Pancreas (tissue), 10 donors: ENCODE data around the gene NPHP4. TPM values are rescaled to one million over a fixed set of nuclear protein-coding genes. Genes with fewer than 3 reads are reported as not detected.

Experiments used
- ATAC-seq, 4 donors: fragments of 200-7000 bp; cut with Tn5 transposase; one replicate each; pipeline versions ENCODE4 v1.8.0 to v1.9.1; 2020; ENCODE audit warnings: mild to moderate bottlenecking in 4 of 4, moderate library complexity in 4 of 4
- DNase-seq, 6 donors: peaks; one replicate each; pipeline ENCODE4 v3.0.0-alpha.2; 2020
- FAIRE-seq: peaks from 2 replicates; lab custom pipeline; 2012; peaks lifted over from hg19 to GRCh38; lab: Jason Lieb, UNC
- H3K27ac ChIP-seq, 4 donors: fragments of 200-600 bp; sonication (generic); 1 replicate in 3 of 4; 2 replicates in 1 of 4; pipeline versions ENCODE4 v1.5.0 to v1.8.0; 2020
- H3K27me3 ChIP-seq, 4 donors: fragments of 200-600 bp; one replicate each; pipeline ENCODE4 v1.8.0; 2021
- H3K36me3 ChIP-seq, 3 donors: fragments of 200-600 bp; sonication (generic) in 1 of 3; one replicate each; pipeline versions ENCODE4 v1.5.0 to v1.8.0; 2020 to 2021
- H3K4me1 ChIP-seq, 3 donors: fragments of 200-600 bp; one replicate each; pipeline ENCODE4 v1.8.0; 2021
- H3K4me3 ChIP-seq, 4 donors: fragments of 200-600 bp; sonication (generic) in 2 of 4; one replicate each; pipeline versions ENCODE4 v1.5.0 to v1.8.0; 2020 to 2021
- H3K9me3 ChIP-seq, 4 donors: fragments of 200-600 bp; one replicate each; pipeline ENCODE4 v1.8.0; 2021
- WGBS, 2 donors: extraction: QIAGEN DNeasy Blood & Tissue Kit; methylation state at CpG; one replicate each; pipeline ENCODE4 v1.1.7; 2013; 5-methylcytosine and 5-hydroxymethylcytosine counted together
- intact Hi-C, 3 donors: fragments of 100-400 bp; cut with DNase I; formaldehyde crosslinking; loops; one replicate each; pipeline versions ENCODE4 v1.11.1 to v1.14.2; 2022
- polyA plus RNA-seq, 2 donors: library from polyadenylated mRNA; stranded (reverse); fragments of 200-250 nt; gene quantifications; one replicate each; pipeline ENCODE4 v1.2.3, GENCODE V29; 2013
- total RNA-seq, 6 donors: library from RNA; stranded (reverse); fragmentation: NEBNext Ultra II Directional in 4 of 6; extraction: Animal tissue kit (Norgen Biotek cat#: 25700) in 4 of 6; gene quantifications; one replicate each; pipeline versions ENCODE4 v1.2.1 to v1.2.4, GENCODE V29; 2021 to 2023
- TF ChIP-seq, protein P1 (sequence below), 4 donors: fragments of 200-600 bp; sonication (generic) in 3 of 4; IDR thresholded peaks; one replicate each; pipeline versions ENCODE4 v1.5.0 to v1.8.0; 2021; ENCODE audit warnings: antibody characterized with exemption in 4 of 4
- donor health status: healthy with polysubstance abuse.
- donor health status: DM: no; HTN: no; CAD: no; lungs with moderate emphysema.
- donor health status: DM: no; HTN: no; CAD: no.
- donor health status: control.
- donor health status: control.
- donor health status: Bipolar disorder and iron deficiency.
- donor health status: DM: yes; HTN: yes; CAD: no.
- donor health status: DM: no; HTN: no; CAD: no.
- donor health status: DM: no; HTN: no; CAD: no.
- donor health status: DM: yes; HTN: yes; CAD: no.

NPHP4 gene
- total and polyA plus RNA-seq, 8 donors = 4.0 to 9.7 (median 5.7) TPM

DNA sequence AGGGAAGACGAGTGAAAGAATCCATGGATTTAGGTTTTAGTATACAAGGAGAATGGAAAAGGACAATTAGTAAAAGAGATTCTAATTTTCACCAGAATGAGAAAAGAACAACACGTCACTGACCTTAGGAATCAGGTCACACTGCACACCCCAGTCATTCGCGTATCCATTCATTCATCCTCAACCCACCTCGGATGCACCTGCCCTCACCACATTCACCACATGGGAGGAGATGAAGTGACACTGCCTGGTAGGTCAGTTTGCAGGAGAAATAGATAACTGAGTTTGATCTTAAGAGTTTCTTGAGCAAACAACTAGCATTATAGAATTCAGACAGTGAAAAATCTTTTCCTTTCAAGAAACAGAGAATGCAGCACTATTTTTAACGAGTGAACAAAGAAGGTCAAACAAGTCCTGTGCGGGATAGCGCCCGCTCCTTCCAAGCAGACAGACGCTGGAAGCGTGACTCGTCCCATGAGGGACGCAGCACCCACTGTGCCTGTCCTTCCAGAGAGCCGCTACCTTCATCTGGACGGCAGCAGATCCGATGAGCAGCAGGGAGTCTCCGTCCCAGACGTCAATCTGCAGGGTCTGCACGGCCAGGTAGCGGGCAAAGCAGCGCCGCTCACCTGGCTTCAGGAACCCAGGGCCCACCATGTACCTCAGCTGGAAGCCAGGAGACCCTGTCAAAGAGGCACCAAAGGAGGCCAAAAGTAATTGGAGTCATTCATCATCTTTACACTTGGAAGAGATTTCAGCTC is 101.7 kb downstream of the NPHP4 start:
- FAIRE-seq (no peak), ATAC-seq (no peak), DNase-seq (no peak)
- intact Hi-C loops = no loop called here
- Histone ChIP-seq H3K27me3 (no peaks in the 10 kb centered on the region), H3K4me3 (no peak overlapping the region), H3K36me3 (no peaks in the 10 kb centered on the region), H3K4me1 (no peaks in the 10 kb centered on the region), H3K9me3 (no peaks in the 10 kb centered on the region), H3K27ac (no peak overlapping the region)
- 91 to 93% methylated on average over 22 of the region's 22 CpGs for WGBS, 2 donors
- TF ChIP-seq, protein P1, sequence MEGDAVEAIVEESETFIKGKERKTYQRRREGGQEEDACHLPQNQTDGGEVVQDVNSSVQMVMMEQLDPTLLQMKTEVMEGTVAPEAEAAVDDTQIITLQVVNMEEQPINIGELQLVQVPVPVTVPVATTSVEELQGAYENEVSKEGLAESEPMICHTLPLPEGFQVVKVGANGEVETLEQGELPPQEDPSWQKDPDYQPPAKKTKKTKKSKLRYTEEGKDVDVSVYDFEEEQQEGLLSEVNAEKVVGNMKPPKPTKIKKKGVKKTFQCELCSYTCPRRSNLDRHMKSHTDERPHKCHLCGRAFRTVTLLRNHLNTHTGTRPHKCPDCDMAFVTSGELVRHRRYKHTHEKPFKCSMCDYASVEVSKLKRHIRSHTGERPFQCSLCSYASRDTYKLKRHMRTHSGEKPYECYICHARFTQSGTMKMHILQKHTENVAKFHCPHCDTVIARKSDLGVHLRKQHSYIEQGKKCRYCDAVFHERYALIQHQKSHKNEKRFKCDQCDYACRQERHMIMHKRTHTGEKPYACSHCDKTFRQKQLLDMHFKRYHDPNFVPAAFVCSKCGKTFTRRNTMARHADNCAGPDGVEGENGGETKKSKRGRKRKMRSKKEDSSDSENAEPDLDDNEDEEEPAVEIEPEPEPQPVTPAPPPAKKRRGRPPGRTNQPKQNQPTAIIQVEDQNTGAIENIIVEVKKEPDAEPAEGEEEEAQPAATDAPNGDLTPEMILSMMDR (IDR thresholded peaks at IDR 0.05) = no peak

DNA sequence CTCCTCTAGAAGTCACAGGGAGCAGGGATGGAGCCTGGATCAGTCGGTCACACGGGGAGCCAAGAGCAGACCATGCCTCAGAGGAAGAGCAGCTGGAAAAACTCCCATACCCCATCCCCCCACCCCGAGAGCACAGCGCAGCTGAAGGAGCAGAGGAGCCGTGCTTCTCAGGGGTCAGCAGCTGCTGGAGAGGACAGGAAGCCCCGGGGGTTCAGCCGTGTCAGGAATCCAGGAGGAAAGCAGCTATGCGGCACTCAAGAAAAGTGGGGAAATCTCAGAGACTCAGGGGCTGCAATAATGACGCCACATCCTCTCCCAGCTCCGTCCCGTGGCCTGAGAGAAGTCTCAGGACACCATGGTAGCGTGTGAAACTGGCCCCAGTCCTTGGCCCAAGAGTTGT is 102.3 kb downstream of the NPHP4 start:
- H3K27ac ChIP-seq = no peak overlapping the region
- H3K27me3 ChIP-seq = no peaks in the 10 kb centered on the region
- no peak overlapping the region for H3K4me3 ChIP-seq
- FAIRE-seq (no peak), DNase-seq (no peak), ATAC-seq (no peak)
- H3K36me3 ChIP-seq = no peaks in the 10 kb centered on the region
- TF ChIP-seq, protein P1 (IDR thresholded peaks at IDR 0.05) = no peak
- WGBS, 2 donors = 75 to 77% methylated on average over 10 to 12 of the region's 12 CpGs
- intact Hi-C loops = no loop called here
- H3K9me3 ChIP-seq = no peaks in the 10 kb centered on the region
- H3K4me1 ChIP-seq = no peaks in the 10 kb centered on the region

DNA sequence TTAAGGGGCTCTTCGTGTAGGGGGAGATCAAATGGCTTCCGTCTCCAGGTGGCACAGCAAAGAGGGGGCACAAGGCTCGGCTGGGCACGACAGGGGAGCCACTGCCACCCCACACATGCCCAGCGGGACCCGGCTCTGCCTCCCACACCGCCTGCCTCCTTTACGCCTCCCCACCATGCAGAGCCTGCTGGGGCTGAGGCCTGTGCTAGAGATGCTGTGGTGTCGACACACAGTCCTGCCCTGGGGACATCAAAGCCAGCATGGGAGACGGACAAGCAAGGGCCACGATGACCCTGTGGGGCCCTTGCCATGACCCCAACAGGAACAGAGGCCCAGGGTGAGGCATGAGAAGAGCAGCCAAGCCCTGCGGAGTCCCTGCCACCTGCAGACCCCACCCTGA is 102.8 kb downstream of the NPHP4 start:
- TF ChIP-seq, protein P1 (IDR thresholded peaks at IDR 0.05) = no peak
- intact Hi-C loops = no loop called here
- Histone ChIP-seq H3K27ac (no peak overlapping the region), H3K4me1 (no peaks in the 10 kb centered on the region), H3K9me3 (no peaks in the 10 kb centered on the region), H3K27me3 (no peaks in the 10 kb centered on the region), H3K36me3 (no peaks in the 10 kb centered on the region), H3K4me3 (no peak overlapping the region)
- ATAC-seq (no peak), FAIRE-seq (no peak), DNase-seq (peak in 1 of 6 donors; percentile 48)
- 91 to 94% methylated on average over 12 of the region's 12 CpGs for WGBS, 2 donors

DNA sequence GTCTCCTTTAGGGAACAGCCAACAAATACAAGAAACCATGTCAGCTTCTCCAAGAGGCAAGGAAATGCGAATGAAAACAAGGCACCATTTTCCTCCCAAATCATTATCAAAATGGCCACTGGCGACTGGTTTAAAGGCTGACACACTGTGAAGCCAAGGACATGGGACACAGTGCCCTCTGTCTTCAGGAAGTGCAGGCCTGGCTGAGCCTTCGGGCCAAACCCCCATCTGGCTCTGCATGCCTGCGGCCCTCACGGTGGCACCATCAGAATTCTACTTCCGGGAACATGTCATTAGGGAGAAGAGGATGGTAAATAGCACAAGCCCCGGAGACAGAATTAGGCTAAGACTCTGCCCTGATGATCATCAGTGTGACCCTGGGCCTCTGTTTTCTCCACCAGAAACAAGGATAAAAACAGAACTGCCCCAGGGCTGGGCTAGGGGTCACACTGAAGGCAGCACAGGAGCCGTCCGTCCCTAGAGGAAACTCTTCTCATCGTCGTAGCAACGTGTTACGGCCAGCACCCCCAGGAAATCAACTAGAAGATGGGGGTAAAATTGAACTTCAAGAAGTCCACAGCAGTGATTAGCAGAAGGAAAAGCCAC is 103.5 kb downstream of the NPHP4 start:
- H3K4me3 ChIP-seq = no peak overlapping the region
- intact Hi-C loops = no loop called here
- DNase-seq (no peak), FAIRE-seq (no peak), ATAC-seq (peak in 1 of 4 donors; percentile 46)
- no peaks in the 10 kb centered on the region for H3K4me1 ChIP-seq
- no peaks in the 10 kb centered on the region for H3K27me3 ChIP-seq
- no peak overlapping the region for H3K27ac ChIP-seq
- TF ChIP-seq, protein P1 (IDR thresholded peaks at IDR 0.05) = no peak
- no peaks in the 10 kb centered on the region for H3K36me3 ChIP-seq
- 87 to 88% methylated on average over 13 of the region's 13 CpGs for WGBS, 2 donors
- no peaks in the 10 kb centered on the region for H3K9me3 ChIP-seq

DNA sequence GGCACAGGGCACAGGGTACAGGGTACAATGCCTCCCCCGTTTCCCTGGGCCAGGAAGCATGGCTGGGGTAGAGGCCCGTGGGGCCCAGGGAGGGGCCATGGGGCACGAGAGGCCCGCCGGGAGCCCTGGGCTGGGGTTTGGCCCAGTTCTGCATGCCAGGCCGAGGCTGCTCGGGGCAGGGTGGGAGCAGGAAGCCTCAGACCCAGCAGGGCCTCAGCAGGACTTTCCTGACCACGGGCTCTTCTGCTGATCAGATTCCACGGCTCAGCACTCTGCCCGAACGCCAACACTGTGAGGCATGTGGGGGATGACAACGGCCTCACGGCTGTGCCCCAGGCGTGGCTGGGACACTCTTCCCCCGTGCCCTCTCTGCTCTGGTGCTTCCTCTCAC is 104.3 kb downstream of the NPHP4 start:
- H3K36me3 ChIP-seq = no peaks in the 10 kb centered on the region
- no peak overlapping the region for H3K4me3 ChIP-seq
- intact Hi-C loops = no loop called here
- no peak for DNase-seq
- H3K4me1 ChIP-seq = no peaks in the 10 kb centered on the region
- H3K27me3 ChIP-seq = no peaks in the 10 kb centered on the region
- TF ChIP-seq, protein P1 (IDR thresholded peaks at IDR 0.05) = no peak
- H3K27ac ChIP-seq = no peak overlapping the region
- H3K9me3 ChIP-seq = no peaks in the 10 kb centered on the region
- WGBS, 2 donors = 89 to 92% methylated on average over 15 of the region's 15 CpGs
- FAIRE-seq = no peak
- peak in 1 of 4 donors; percentile 22 for ATAC-seq
